HG02763 (cell line): ENCODE measurements around the gene CCNT1.
A peak's percentile ranks its signal among the peaks of the same experiment; 100 is the strongest.
"Not testable (repeated sequence)": the region's sequence is repeated elsewhere in the genome, so short reads cannot be mapped to it uniquely, and the experiment has no call there.

ENCODE experiments used
- ATAC-seq: cut with Tn5 transposase; IDR thresholded peaks from one replicate; pipeline ENCODE4 v1.9.1; 2021; ENCODE audit warnings: mild to moderate bottlenecking, moderate library complexity; ENCODE audit not compliant: unreplicated experiment

The CCNT1 gene

DNA sequence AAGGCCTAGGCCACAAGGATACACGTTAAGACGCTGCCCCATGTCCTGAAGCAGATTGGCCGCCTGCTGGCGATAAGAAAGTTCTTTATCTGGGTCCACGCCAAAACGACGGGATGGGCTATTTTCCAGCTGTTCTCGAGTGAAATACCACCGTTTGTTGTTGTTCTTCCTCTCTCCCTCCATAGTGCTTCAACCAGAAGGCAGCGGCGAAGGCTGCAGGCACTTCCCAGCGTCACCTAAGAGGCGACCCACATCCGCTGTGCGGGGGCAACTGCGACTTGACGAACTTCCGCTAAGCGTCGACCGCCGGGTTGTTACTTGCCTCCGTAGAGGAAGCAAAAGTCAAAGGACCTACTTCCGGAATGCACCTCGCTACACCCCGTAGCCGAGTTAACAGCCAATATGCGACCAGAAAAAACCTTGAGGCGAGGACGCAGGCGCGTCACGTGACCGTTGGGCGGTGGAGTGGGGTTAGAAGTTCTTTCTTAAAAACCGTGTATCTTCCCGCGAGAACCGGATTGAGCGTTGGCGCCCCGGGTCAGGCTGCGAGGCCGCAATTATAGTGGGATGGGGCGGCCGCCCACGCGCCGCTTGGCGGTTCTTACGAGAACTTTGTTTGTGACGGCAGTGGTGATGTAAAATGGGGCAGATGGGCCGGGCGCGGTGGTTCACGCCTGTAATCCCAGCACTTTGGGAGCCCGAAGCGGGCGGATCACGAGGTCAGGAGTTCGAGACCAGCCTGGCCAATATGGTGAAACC lies at the start of gene CCNT1:
Gene CCNT1, minus strand, starts transcription at position 215 of the 759 bp plus-strand sequence. Its CDS starts 32 bp downstream, at position 183.
- peak; percentile 98 for ATAC-seq

DNA sequence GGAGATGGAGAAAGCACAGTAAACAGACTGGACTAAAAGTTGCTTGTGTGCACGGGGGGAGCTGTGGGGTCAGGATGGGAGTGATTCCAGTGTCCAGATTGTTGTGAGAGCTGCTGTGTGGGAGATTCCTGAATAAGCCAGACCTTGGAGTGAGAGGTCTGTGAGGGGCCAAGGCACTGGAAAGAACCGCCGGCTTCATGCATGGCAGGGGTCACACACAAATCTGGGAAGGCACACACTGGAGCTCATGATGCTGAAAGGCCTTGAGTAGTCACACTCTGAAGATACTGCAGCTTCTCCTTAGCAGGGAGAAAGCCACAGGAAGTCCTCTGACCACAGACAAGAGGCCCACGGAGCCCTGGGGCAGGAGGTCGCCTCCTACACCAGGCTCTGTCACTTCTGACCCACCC lies 49.3 kb upstream of the CCNT1 start:
- peak; percentile 53 for ATAC-seq

DNA sequence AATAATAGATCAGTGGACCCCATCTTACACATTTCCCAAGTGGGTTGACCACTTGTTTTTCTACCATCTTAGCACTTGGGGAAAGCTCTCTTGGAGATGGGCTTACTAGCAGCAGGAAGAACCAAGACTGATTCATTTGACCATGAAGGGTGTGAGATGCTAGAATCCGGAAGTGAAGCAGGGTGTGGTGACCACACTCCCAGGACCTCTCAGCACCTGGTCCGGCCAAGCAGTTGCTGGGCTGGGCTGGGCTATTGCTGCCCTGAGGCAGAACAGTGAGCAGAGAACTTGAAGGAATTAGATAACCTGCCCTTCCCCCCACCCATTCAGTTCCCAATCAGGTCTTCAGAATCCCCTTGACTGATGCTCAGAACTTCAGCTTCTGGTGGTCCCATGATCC lies 48.0 kb upstream of the CCNT1 start:
- ATAC-seq: no peak

DNA sequence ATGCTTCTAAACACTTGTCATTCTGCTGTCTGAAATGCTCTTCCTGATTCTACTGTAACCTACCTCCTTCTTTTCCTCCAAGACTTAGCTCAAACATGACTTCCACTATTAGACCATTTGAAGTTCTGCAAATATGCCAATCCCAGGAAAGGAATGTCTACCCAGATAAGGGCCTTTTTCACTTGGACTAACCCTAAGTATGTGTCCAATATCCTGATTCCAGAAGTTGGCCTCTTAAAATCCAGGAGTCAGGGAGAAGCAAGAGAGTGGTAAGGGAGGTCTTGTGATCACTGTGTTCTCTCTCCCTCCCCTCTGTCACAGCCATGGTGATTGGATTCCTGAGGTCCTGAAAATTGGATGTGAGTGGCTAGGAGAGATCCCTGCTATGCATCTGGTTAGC lies 42.2 kb upstream of the CCNT1 start:
- no peak for ATAC-seq

DNA sequence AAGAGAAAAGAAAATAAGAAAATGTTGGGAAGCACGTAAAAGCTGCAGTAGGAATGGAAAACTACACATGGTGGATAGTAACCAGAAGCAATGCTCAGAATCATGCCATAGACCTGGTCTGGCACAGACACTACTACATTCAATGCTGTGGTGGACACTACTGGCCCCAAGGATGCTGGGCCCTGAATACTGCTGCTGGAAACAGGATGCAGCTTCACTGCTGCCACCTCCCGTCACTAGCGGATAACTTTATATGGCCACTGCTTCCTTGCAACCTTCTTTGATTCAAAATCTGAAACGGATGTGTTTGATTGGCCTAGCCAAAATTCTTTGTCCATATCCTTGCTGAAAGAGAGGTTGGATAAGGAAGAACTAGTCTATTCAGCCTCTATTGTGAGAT lies 41.7 kb upstream of the CCNT1 start:
- ATAC-seq: no peak

DNA sequence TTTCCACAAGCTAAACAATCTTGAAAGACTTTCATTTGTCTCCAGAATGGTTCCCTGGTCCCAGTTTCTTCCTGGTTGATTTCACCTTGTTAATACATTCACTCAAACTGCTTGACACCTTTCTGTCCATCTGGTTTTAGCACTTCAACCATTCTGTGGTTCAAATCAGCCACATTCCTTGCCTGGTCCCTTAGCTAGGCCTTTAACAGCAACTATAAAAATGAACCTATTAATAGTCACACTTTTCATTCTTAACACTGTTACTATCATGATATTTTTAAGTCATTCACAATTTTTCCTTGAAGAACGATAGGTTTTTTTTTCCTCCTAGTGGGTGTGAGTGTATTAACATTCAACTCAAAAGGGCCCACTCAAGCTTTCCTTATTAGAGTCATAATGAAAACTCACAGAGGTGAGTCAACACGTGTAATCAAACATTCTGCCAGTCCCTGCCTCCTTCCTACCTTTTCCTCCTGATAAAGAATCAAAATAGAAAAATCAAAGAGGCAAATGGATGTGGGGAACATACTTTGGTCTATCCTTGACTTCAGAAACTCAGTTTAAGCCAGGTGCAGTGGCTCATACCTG lies 34.4 kb upstream of the CCNT1 start:
- no peak for ATAC-seq

DNA sequence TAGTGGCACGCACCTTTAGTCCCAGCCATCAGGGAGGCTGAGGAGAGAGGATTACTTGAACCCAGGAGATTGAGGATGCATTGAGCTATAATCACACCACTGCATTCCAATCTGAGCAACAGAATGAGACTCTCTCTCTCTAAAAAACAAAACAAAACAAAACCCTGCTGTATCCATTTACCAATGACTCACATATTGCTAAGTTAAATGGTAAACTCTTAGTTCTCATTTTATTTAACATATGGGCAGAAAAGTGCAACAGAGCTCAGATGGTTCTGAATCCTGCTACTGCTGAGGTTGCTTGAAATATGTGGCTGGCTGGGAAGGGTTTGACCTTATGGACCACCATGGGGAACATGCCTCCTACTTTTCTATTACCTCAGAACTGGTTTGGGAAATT lies 33.7 kb upstream of the CCNT1 start:
- ATAC-seq: no peak

DNA sequence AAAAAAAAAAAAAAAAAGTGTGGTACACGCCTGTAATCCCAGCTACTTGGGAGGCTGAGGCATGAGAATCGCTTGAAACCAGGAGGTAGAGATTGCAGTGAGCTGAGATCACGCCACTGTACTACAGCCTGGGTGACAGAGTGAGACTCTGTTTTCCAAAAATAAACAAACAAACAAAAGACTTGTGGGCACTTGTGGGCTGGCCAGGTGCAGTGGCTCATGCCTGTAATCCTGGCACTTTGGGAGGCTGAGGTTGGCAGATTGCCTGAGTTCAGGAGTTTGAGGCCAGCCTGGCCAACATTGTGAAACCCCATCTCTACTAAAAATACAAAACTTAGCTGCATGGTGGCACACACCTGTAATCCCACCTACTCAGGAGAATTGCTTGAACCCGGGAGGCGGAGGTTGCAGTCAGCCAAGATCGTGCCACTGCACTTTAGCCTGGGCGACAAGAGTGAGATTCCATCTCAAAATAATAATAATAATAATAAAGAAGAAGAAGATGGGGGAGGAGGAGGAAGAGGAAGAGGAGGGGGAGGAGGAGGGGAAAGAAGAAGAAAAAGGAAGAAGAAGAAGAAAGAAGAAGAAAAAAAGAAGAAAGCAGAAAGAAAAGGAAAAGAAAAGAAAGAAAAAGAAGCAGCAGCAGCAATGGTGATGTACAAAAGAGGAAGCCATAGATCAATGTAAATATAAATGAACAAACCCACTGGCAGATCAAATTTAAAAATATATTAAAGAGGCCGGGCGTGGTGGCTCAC lies 27.9 kb upstream of the CCNT1 start:
- ATAC-seq: no peak

DNA sequence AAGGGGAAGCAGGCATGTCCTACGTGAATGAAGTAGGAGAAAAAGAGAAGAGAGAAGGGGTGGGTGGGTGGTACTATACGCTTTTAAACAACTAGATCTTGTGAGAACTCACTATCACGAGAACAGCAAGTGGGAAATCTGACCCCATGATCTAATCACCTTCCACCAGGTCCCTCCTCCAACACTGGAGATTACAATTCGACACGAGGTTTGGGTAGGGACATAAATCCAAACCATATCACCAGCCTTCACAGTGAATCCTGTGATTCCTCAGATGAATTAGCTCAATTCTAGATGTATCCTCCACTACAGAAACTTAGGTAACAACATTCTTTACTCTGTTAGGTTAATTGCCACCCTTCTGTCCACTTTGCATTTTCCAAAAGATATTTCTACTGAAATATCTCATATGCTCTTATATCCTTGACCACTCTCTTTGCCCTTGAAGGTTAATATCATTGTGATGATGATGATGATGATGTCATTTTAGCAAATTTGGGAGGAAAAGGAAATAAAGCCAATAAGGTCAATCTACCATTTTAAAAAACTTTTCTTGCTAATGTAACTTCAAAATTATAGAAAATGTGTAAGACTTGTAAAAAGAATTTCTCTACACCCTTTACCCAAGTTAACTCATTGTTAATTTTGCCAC lies 23.2 kb upstream of the CCNT1 start:
- ATAC-seq: no peak

DNA sequence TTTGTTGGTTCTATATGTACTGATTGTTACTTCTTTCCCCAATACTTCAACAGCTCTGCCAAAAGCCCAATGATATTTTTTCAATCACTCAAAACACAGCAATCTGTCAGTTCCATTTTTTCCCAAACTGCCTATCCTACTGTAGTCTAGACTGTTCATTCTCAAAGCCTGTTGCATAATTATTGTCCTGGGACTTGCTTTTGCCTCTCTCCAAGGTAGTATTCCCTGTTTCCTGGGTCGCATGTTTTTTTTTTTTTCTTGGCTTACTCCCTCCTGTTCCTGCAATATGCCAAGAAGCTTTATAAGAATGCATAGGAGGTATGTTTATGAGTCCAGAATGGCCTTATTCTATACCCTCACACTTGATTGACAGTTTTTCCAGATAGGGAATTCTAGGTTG lies 19.9 kb upstream of the CCNT1 start:
- ATAC-seq: no peak

DNA sequence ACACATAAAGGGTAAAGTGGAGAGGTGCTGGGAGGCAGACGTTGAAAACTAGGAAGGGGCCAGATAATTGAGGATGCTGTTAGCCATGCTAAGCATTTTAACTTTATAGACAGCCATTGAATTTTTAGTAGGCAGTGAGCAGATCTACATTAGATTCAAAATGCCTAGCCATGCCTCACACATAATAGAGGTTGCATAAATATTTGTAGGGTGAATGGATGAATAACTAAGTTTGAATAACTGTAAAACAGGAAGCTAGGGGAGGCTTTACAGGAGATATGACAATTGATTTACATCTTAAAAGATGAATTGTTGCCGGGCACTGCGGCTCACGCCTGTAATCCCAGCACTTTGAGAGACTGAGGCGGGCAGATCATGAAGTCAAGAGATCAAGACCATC lies 12.3 kb upstream of the CCNT1 start:
- no peak for ATAC-seq

DNA sequence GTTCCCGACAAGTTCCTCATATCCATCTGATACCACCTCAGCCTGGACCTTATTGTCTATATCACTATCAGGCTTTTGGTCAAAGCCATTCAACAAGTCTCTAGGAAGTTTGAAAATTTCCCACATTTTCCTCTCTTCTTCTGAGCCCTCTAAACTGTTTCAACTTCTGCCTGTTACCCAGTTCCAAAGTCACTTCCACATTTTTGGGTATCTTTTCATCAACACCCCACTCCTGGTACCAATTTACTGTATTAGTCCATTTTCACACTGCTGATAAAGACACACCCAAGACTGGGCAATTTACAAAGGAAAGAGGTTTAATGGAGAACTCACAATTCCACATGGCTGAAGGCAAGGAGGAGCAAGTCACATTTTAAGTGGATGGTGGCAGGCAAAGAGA lies 4.2 kb upstream of the CCNT1 start:
- ATAC-seq: not testable (repeated sequence)

DNA sequence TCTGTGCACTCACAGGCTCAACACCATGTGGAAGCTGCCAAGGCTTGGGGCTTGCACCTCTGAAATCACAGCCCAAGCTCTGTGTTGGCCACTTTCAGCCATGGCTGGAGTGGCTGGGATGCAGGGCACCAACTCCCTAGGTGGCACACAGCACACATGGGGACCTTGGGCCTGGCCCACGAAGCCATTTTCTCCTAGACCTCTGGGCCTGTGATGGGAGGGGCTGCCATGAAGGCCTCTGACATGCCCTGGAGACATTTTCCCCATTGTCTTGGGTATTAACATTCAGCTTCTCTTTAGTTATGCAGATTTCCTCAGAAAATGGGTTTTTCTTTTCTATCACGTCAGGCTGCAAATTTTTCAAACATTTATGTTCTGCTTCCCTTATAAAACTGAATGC lies 3.7 kb upstream of the CCNT1 start:
- not testable (repeated sequence) for ATAC-seq

DNA sequence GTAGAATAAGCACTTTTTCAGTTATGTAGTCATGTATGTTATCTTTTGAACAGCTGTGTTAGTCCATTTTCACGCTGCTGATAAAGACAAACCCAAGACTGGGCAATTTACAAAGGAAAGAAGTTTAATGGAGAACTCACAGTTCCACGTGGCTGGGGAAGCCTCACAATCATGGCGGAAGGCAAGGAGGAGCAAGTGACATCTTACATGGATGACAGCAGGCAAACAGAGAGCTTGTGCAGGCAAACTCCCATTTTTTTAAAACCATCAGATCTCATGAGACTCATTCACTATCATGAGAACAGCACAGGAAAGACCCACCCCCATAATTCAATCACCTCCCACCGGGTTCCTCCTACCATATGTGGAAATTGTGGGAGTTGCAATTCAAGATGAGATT lies 2.5 kb upstream of the CCNT1 start:
- ATAC-seq: not testable (repeated sequence)

DNA sequence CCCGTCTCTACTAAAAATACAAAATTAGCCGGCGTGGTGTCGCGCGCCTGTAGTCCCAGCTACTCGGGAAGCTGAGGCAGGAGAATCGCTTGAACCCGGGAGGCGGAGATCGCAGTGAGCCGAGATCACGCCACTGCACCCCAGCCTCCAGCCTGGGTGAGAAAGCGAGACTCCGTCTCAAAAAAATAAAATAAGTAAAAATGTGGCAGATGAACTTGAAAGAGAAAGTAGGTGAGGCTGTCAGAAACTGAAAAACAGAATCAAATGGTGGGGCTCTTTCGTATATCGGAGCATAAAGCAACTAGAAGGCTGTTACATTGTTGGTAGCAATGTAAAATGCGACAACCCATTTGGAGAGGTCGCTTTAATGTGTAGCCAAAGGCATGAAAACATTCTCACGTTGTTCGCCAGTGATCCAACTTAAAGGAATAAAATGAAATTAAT lies 767 bp upstream of the CCNT1 start:
- ATAC-seq: no peak

DNA sequence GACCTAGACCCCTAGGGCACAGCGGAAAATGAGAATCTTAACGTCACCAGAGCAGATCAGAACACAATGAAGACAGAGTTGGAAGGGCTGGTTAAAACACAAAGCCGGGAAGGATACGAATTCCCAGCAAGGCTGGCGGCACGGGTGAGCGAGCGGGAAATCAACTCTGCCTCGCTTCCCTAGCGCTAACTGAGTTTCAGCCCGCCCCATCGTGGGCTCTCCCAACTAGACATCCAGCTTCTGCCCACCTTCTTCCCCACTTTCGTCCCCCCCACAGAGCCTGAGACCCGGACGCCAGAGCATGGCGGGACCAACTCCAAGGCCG lies 377 bp downstream of the CCNT1 start:
- ATAC-seq: no peak

DNA sequence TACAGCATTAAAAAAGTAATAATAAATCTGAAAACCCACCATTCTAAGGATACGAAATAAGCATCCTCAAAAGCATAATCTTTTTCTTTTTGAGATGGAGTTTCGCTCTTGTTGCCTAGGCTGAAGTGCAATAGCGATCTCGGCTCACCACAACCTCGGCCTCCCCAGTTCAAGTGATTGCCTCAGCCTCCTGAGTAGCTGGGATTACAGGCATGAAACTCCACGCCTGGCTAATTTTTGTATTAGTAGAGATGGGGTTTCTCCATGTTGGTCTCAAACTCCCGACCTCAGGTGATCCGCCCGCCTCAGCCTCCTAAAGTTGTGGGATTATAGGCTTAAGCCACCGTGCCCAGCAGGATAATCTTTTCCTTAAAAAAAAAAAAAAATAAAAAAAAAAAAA lies 4.3 kb downstream of the CCNT1 start:
- ATAC-seq: no peak

DNA sequence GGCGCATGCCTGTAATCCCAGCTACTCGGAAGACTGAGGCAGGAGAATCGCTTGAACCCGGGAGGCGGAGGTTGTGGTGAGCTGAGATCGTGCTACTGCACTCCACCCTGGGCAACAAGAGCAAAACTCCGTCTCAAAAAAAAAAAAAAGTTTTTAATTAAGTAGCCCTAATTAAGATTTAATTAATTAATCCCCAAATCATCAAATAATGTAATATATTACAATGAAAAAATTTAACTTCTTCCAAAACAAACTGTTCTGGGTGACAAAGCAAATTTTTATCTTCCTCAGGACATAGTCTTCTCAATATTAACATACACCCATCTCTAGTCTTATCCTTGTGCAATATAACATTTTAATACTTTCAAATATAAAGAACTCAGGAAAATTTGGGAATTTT lies 17.7 kb downstream of the CCNT1 start:
- ATAC-seq: not testable (repeated sequence)

DNA sequence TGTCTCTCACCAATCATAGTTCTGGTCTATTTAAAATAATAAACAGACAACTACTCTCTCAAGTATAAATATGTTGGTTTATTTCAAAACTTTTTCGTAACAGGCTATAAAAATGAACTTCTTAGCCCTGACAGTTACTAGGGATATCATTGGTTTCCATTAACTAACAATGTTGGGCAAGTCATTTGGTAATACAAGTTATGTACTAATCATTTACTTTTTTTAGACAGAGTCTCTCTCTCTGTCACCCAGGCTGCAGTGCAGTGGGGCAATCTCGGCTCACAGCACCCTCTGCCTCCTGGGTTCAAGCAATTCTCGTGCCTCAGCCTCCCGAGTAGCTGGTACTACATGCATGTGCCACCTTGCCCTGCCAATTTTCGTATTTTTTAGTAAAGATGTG lies 19.9 kb downstream of the CCNT1 start:
- no peak for ATAC-seq

DNA sequence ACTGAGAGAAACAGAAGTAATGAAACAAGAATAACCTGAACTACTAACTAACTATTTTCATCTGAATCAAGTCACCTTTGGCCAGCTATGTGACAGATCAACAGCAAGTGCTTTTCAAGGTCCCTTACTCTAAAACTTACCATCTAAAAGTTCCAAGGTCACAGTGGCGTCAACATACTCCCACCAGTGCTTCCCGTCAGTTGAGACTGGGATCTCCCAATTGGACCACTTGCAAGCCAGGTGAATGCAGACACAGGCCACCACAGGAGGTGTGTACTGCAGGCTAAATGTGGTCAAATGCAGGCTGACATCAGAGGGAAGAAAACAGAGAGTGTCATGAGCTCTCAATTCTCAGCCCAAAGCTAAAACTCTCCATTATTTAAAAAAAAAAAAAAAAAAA lies 20.6 kb downstream of the CCNT1 start:
- ATAC-seq: no peak

DNA sequence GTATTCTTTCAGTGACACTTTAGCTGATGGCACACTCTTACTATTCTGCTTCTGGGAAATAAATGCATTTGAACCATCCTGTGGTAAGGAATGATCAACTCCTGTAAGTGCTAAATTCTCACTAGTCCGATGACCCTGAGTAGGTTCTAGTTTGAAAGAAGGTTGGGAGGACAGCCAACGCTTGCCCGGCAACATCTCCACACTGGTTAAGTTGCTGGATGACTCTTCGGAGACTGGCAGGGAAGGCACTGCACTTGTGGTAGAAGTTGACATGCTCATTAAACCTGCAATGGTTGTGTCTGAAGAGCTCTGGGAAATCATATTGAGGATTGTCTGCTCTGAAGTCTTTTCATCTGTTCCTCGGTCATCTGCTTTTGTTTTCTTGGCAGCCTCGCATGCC lies 22.5 kb downstream of the CCNT1 start:
- no peak for ATAC-seq

DNA sequence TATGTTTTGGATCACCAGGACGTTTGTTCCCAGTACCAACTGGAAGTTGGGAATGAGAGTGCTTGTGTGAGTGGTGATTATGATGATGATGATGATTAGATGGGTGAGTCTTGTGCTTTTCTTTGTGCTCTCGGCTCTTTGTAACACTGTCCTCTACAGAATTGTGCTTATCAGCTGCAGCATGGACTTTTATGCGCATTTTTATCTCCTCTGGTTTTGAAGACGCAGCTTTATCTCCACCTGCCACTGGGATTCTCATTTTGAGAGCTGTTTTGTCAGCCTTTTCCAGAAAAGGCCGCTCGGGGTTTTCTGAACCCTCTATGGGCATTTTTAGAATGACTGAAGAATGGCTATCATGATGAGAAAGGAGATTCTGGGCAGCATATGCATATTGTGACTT lies 22.9 kb downstream of the CCNT1 start:
- ATAC-seq: no peak
